Activated naive CD8-positive, alpha-beta T cell (primary cell): ENCODE results near the gene KLF5.

Experiments used
- H3K27ac Mint-ChIP-seq: one replicate; pipeline ENCODE4 v1.8.0; 2021; ENCODE audit warnings: mixed read lengths
- H3K27me3 Mint-ChIP-seq: one replicate; pipeline ENCODE4 v1.8.0; 2021; ENCODE audit warnings: mixed read lengths
- H3K36me3 Mint-ChIP-seq: one replicate; pipeline ENCODE4 v1.8.0; 2021; ENCODE audit warnings: mixed read lengths
- H3K4me1 Mint-ChIP-seq: one replicate; pipeline ENCODE4 v1.8.0; 2021; ENCODE audit warnings: low read depth, mixed read lengths
- H3K4me3 Mint-ChIP-seq: one replicate; pipeline ENCODE4 v1.8.0; 2021; ENCODE audit warnings: mild to moderate bottlenecking, mixed read lengths
- H3K9me3 Mint-ChIP-seq: one replicate; pipeline ENCODE4 v1.8.0; 2021; ENCODE audit warnings: low read depth, mixed read lengths

KLF5 gene

GRCh38 chr13:73069206-73069805, 10.5 kb downstream of the KLF5 start:
- Mint-ChIP-seq H3K4me3 (no peak overlapping the region), H3K36me3 (peaks cover 3% of the 10 kb centered on the region), H3K9me3 (no peaks in the 10 kb centered on the region), H3K27ac (no peak overlapping the region), H3K27me3 (no peaks in the 10 kb centered on the region), H3K4me1 (peaks cover 2% of the 10 kb centered on the region)

- no peak overlapping the region for H3K4me3 Mint-ChIP-seq
- no peaks in the 10 kb centered on the region for H3K9me3 Mint-ChIP-seq
- peaks cover 2% of the 10 kb centered on the region for H3K4me1 Mint-ChIP-seq
- peaks cover 3% of the 10 kb centered on the region for H3K36me3 Mint-ChIP-seq
- no peaks in the 10 kb centered on the region for H3K27me3 Mint-ChIP-seq
- H3K27ac Mint-ChIP-seq: no peak overlapping the region
Observed at GRCh38 chr13:73070451-73071098, 11.8 kb downstream of the KLF5 start.

- peaks cover 2% of the 10 kb centered on the region for H3K4me1 Mint-ChIP-seq
- H3K27me3 Mint-ChIP-seq: no peaks in the 10 kb centered on the region
- peaks cover 3% of the 10 kb centered on the region for H3K36me3 Mint-ChIP-seq
- no peak overlapping the region for H3K4me3 Mint-ChIP-seq
- H3K9me3 Mint-ChIP-seq: no peaks in the 10 kb centered on the region
- no peak overlapping the region for H3K27ac Mint-ChIP-seq
Observed at GRCh38 chr13:73072239-73072900, 13.6 kb downstream of the KLF5 start.

- H3K4me1 Mint-ChIP-seq: peaks cover 2% of the 10 kb centered on the region
- no peaks in the 10 kb centered on the region for H3K27me3 Mint-ChIP-seq
- H3K4me3 Mint-ChIP-seq: no peak overlapping the region
- H3K27ac Mint-ChIP-seq: no peak overlapping the region
- peaks cover 3% of the 10 kb centered on the region for H3K36me3 Mint-ChIP-seq
- no peaks in the 10 kb centered on the region for H3K9me3 Mint-ChIP-seq
Observed at GRCh38 chr13:73073050-73073449, 14.2 kb downstream of the KLF5 start.

- Mint-ChIP-seq H3K27ac (no peak overlapping the region), H3K4me3 (no peak overlapping the region), H3K9me3 (no peaks in the 10 kb centered on the region), H3K27me3 (no peaks in the 10 kb centered on the region), H3K4me1 (peaks cover 2% of the 10 kb centered on the region), H3K36me3 (peaks cover 3% of the 10 kb centered on the region)
Observed at GRCh38 chr13:73074014-73074413, 15.2 kb downstream of the KLF5 start.

- Mint-ChIP-seq H3K4me1 (peaks cover 2% of the 10 kb centered on the region), H3K27ac (no peak overlapping the region), H3K9me3 (no peaks in the 10 kb centered on the region)
Observed at GRCh38 chr13:73074926-73075325, 16.1 kb downstream of the KLF5 start.

GRCh38 chr13:73075546-73075945, 16.7 kb downstream of the KLF5 start:
- no peak overlapping the region for H3K4me3 Mint-ChIP-seq
- H3K9me3 Mint-ChIP-seq: no peaks in the 10 kb centered on the region
- H3K4me1 Mint-ChIP-seq: peaks cover 2% of the 10 kb centered on the region
- no peak overlapping the region for H3K27ac Mint-ChIP-seq
- H3K27me3 Mint-ChIP-seq: peaks cover 3% of the 10 kb centered on the region
- H3K36me3 Mint-ChIP-seq: peaks cover 3% of the 10 kb centered on the region

More at GRCh38 chr13:73074926-73075325, 16.1 kb downstream of the KLF5 start:
- peaks cover 3% of the 10 kb centered on the region for H3K36me3 Mint-ChIP-seq
- H3K4me3 Mint-ChIP-seq: no peak overlapping the region
- H3K27me3 Mint-ChIP-seq: peaks cover 3% of the 10 kb centered on the region

- Mint-ChIP-seq H3K27ac (no peak overlapping the region), H3K4me3 (no peak overlapping the region), H3K36me3 (peaks cover 3% of the 10 kb centered on the region), H3K27me3 (peaks cover 3% of the 10 kb centered on the region), H3K4me1 (peaks cover 2% of the 10 kb centered on the region), H3K9me3 (no peaks in the 10 kb centered on the region)
Observed at GRCh38 chr13:73075954-73076353, 17.1 kb downstream of the KLF5 start.

- Mint-ChIP-seq H3K4me3 (no peak overlapping the region), H3K36me3 (peaks cover 3% of the 10 kb centered on the region), H3K4me1 (peaks cover 2% of the 10 kb centered on the region), H3K9me3 (no peaks in the 10 kb centered on the region), H3K27me3 (peaks cover 8% of the 10 kb centered on the region), H3K27ac (no peak overlapping the region)
Observed at GRCh38 chr13:73077865-73078264, 19.1 kb downstream of the KLF5 start.

GRCh38 chr13:73079359-73079758, 20.6 kb downstream of the KLF5 start:
- Mint-ChIP-seq H3K4me3 (no peak overlapping the region), H3K27ac (no peak overlapping the region), H3K4me1 (no peaks in the 10 kb centered on the region), H3K36me3 (peaks cover 3% of the 10 kb centered on the region), H3K27me3 (peaks cover 8% of the 10 kb centered on the region), H3K9me3 (no peaks in the 10 kb centered on the region)

GRCh38 chr13:73081256-73081915, 22.6 kb downstream of the KLF5 start:
- Mint-ChIP-seq H3K4me3 (no peak overlapping the region), H3K4me1 (no peaks in the 10 kb centered on the region), H3K27me3 (peaks cover 8% of the 10 kb centered on the region), H3K27ac (no peak overlapping the region), H3K9me3 (no peaks in the 10 kb centered on the region), H3K36me3 (no peaks in the 10 kb centered on the region)

GRCh38 chr13:73082471-73082870, 23.7 kb downstream of the KLF5 start:
- Mint-ChIP-seq H3K9me3 (peaks cover 5% of the 10 kb centered on the region), H3K36me3 (no peaks in the 10 kb centered on the region), H3K27ac (no peak overlapping the region), H3K27me3 (peaks cover 8% of the 10 kb centered on the region), H3K4me1 (no peaks in the 10 kb centered on the region), H3K4me3 (no peak overlapping the region)

GRCh38 chr13:73082895-73083294, 24.1 kb downstream of the KLF5 start:
- Mint-ChIP-seq H3K27ac (no peak overlapping the region), H3K9me3 (peaks cover 7% of the 10 kb centered on the region)

GRCh38 chr13:73088332-73088935, 29.6 kb downstream of the KLF5 start:
- Mint-ChIP-seq H3K4me1 (peaks cover 8% of the 10 kb centered on the region), H3K27ac (no peak overlapping the region), H3K9me3 (peaks cover 7% of the 10 kb centered on the region), H3K36me3 (no peaks in the 10 kb centered on the region), H3K27me3 (no peaks in the 10 kb centered on the region), H3K4me3 (no peak overlapping the region)

More at GRCh38 chr13:73082895-73083294, 24.1 kb downstream of the KLF5 start:
- H3K4me1 Mint-ChIP-seq: no peaks in the 10 kb centered on the region
- H3K27me3 Mint-ChIP-seq: peaks cover 8% of the 10 kb centered on the region
- H3K36me3 Mint-ChIP-seq: no peaks in the 10 kb centered on the region
- no peak overlapping the region for H3K4me3 Mint-ChIP-seq

- Mint-ChIP-seq H3K27me3 (no peaks in the 10 kb centered on the region), H3K4me1 (peaks cover 8% of the 10 kb centered on the region), H3K9me3 (peaks cover 7% of the 10 kb centered on the region), H3K36me3 (no peaks in the 10 kb centered on the region), H3K4me3 (no peak overlapping the region), H3K27ac (no peak overlapping the region)
Observed at GRCh38 chr13:73089213-73089612, 30.4 kb downstream of the KLF5 start.
